AML-193 (cell line): ENCODE data around the gene WNK2.

Experiments
- DNase-seq, 2 experiments: peaks; one replicate each; lab custom pipeline; 2025; lab: John Stamatoyannopoulos, UW

The WNK2 gene

DNA sequence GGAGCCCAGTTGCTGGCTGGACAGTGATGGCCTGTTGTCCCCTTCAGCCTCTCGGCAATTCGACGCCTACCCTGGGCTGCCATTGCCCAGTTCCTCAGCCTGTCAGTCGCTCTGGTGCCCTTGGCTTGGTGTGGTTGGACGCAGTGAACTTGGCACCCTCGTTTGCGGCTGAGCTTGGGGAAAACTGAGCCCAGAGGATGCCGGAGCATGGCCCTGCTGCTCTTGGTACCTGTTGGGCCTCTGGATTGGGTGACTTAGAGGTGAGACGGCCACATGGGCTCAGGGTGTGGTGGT, 16.5 kb downstream of the WNK2 start:
- no peak for DNase-seq

- no peak for DNase-seq
These were observed 17.0 kb downstream of the WNK2 start for GRCh38 chr9:93200989-93201334.

DNA sequence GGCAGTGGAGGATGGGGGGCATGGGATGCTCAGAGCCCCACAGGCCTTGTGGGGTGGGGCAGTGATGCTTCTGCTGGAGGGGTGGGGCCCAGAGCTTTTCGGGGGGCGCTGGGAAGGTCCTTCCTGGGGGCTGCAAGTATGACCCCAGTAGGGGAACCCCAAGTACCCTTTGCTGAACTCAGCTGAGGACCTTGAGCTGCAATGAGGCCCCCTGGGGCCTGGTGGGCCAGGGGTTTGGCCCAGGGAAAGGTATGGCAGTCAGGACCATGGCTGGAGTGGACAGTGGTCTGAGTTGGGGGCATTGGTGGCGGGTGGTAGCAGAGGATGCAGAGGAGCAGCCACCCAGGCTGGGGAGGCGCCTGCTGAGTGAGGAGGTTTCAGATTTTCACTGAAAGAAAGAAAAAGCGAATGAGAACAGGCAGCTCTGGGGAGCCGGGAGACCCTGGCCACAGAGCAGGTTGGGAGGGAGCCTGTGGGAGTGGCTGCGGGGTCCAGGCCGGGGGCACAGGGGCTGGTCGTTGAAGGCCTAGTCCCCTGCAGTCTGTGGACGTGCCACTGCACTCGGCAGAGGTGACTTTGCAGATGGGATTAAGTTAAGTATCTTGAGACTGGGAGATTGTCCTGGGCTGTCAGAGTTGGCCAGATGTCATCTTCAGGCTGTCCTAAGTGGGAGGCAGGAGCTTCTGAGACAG, 19.2 kb downstream of the WNK2 start:
- no peak for DNase-seq

DNA sequence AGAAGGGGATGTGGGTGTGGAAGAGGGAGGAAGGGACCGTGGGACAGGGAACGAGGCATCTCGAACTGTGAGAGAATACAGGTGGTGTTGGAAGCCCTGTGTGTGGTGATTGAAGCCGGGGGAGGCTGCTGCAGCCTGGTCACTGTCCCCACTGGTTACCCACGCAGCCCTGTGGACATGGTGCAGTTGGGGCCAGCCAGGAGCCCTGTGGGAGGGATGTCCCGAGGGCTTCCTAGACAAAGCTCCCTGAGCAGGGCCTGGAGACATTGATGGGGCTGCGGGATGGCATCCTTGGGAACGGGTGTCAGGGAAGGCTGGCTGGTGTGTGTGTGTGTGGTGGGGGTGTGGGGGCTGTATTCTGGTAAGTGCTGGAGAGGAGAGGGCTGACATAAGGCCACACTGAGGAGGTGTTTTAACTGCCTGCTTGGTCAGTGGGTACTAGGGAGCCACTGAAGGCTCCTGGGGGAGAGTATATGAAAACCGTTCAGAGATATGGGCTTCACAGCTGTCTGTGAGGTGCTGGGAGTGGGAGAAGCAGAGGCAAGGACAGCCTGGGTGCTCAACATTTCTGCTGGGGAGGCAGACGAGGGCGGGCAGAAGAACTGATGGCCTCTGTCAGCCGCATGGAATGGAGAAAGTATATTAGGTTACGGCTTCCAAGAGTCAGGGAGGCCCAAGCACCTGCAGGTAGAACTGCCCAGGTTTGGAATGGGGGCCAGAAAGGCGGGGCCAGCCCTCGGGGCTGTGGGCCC, 20.0 kb downstream of the WNK2 start:
- no peak for DNase-seq

- DNase-seq, result no peak
These were observed 20.6 kb downstream of the WNK2 start for GRCh38 chr9:93204470-93205043.

- DNase-seq, result no peak
These were observed 21.3 kb downstream of the WNK2 start for GRCh38 chr9:93205045-93205768.

GRCh38 chr9:93205896-93206575, 22.1 kb downstream of the WNK2 start:
- DNase-seq, result no peak

DNA sequence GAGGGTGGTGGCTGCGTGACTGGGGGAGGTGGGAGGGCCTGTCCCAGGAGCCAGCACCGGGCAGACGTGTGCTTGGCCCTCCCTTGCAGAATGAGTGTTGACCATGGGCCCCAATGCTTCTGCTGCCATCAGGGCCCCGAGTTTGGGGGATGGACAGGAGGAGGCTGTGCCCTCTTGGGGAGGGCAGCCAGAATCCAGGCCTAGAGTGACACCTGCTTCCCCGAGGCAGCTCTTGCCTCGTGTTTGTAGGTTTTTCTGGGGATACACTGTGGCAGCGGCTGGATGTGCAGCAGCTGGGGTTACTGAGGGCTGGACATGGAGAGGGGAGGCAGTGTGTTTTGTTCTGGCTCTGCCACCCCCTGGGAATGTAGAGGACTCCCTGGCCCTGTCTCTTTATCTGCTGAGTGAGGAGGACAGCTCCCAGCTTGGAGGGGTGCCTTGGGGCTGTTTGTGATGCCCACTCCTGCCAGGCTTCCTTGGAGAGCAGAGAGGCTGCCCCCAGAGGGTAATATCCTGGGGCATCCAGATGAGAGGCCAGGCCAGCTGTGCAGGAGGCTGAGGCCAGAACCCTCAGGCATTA, 22.7 kb downstream of the WNK2 start:
- DNase-seq, result no peak

- no peak for DNase-seq
These were observed 23.4 kb downstream of the WNK2 start for GRCh38 chr9:93207326-93207814.

DNA sequence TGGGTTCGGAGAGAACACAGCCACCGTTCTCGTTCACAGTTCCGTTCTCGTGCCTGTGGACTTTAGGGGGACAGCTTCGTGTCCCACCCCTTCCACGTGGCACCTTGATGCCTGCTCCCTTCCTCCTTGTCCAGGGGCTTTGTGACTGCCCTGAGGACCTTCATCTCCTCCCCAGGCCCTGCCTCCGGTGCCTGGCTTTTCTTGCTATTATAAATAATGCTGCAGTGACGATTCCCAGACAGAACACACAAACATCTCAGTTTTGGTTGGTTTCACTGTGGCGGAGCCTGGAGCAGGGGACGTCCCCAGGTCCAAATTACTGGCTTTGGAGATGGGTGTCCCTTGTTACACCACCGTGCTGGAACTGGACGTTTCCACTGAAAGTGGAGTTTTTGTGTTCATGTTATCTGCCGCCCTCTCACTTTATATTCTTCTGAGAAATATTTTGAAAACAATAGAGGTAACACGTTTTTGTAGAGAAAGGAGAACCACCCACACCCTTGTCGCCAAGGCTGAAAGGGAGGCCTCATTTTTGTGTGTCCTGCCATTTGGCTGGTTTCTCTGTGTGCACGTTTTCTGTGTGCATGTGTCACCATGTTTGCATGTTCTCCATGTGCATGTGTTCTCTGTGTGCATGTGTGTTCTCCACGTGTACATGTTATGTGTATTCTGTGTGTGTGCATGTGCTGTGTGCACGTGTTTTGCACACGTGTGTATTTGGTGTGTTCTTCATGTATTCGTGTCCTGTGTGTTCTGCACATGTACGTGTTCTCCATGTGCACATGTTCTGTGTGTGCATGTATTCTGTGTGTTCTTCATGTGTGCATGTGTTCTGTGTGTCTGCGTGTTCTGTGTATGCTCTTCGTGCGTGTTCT, 24.2 kb downstream of the WNK2 start:
- DNase-seq, result no peak

GRCh38 chr9:93209097-93209496, 25.2 kb downstream of the WNK2 start:
- DNase-seq, result no peak

DNA sequence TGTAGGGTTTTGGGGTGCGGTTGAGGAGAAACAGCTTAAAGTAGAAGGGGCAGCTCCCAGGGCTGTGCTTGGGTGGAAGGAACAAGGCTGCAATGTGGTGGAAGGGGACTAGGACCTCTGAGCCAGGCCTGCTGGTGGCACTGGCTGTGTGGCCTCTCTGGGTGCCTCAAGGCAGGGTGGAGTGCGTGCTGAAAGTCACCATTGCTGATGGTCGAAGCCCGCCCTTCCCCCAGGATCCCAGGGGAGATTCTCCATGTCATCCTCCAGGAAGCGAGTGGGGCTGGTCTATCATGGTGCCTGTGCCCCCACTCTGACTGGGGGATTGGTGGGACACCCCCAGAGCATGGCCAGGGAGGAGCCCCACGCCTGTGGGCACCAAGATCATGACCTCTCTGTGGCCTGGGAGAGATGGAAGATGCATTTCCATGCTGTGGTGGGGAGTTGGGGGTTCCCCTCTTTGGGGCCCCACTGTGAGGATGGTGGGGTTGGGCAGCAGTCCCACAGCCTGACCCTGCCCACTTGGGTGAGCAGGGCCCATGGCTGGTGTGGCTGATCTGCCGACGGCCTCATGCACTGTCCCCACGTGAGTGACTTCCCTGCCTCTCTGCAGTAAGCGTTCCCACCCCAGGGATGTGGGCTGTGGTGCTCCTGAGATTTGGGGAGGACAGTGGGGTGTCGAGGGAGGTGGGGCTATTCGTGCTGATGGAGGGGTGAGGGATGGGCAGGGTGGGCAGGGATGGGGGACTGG, 25.8 kb downstream of the WNK2 start:
- DNase-seq, result no peak

- DNase-seq, result no peak
These were observed 26.5 kb downstream of the WNK2 start for GRCh38 chr9:93210324-93210973.

- DNase-seq, result no peak
These were observed 27.2 kb downstream of the WNK2 start for GRCh38 chr9:93210974-93211653.

- no peak for DNase-seq
These were observed 27.7 kb downstream of the WNK2 start for GRCh38 chr9:93211654-93212001.

DNA sequence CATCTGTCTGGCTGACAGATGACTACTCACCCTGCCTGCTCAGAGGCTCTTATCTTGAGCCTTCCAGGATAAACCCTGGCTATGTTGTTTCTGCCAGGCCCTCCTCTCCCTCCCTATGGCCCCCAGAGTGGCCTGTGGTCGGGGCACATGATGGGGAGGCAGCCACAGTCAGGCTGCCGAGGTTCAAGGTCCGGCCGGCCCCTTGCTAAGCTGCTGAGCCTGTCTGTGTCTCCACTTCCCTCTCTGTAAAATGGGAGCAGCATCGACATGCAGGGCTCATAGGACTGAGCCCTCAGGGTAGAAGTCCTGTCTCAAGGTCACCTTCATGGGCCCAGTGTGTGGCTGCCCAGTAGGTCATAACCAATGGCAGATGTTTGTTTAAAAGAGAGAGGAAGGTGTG, 28.5 kb downstream of the WNK2 start:
- no peak for DNase-seq

- no peak for DNase-seq
These were observed 32.1 kb downstream of the WNK2 start for GRCh38 chr9:93216073-93216365.

- DNase-seq, result no peak
These were observed 33.8 kb downstream of the WNK2 start for GRCh38 chr9:93217706-93218105.

- DNase-seq, result no peak
These were observed 34.2 kb downstream of the WNK2 start for GRCh38 chr9:93218161-93218560.
